ENCODE results near the gene CDCA7L. TPM values are rescaled to one million over a fixed set of nuclear protein-coding genes. Genes with fewer than 3 reads are reported as not detected.

Gene CDCA7L
- total and polyA plus RNA-seq, 7 experiments from 2014 or later: 24.3 to 70.4 (median 46.7) TPM

DNA sequence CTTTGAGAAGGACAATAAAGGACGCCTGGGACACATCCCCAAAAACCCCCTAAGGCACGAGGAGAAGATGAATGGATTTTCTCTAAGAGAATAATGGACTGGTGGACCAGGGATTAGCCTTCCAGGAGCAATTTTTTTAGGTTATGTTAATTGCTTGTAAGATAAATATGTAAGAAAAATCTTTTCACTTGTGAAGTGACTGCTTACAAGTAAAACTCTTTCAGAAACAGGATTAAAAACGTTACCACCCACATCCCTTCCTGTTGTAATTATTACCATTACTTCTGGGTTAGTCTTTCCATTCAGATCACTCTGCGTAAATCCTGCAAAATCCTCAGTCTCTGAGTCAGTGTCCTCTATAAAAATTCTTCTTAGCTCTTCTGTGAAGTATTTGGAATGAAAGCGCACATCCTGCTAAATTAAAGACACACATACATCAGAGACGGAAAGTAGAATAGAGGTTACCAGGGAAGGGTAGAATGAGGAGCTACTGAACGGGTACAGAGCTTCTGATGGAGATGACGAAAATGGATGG is 34.3 kb downstream of the CDCA7L start:
- no peak for ATAC-seq
- no peak for DNase-seq
- H3K4me3 ChIP-seq (ENCODE audit: low read length): no peak overlapping the region
- H3K4me1 ChIP-seq (ENCODE audit: control insufficient read depth in 2 of 2, insufficient read depth in 2 of 2, low read length in 2 of 2): no peaks in the 10 kb centered on the region
- H3K9me3 ChIP-seq (ENCODE audit: control insufficient read depth in 2 of 3, low read length in 3 of 3): no peaks in the 10 kb centered on the region
- no peak overlapping the region for H3K27ac ChIP-seq (ENCODE audit: low read depth, low read length)
- ChIA-PET POLR2A (interaction anchor here (0.6 to 1.0 kb wide), 2 partner anchors 32 to 40 kb away, joined by 3 read pairs; no protein-coding TSS in a partner anchor), CTCF (interaction anchor here (0.8 kb wide), 1 partner anchor 12 kb away, joined by 3 read pairs; no protein-coding TSS in a partner anchor)
- H3K27me3 ChIP-seq (ENCODE audit: control insufficient read depth in 2 of 2, insufficient read depth in 2 of 2, low read length in 2 of 2): no peaks in the 10 kb centered on the region
- no peaks in the 10 kb centered on the region for H3K27me3 Mint-ChIP-seq
- H3K27ac Mint-ChIP-seq: no peak overlapping the region
- H3K36me3 ChIP-seq (ENCODE audit: control insufficient read depth in 2 of 3, insufficient read depth in 3 of 3, low read length in 3 of 3): peaks cover 0 to 51% (median 9%) of the 10 kb centered on the region in 3 experiments
- intact Hi-C loops (cut with micrococcal nuclease): no loop called here
- H3K4me1 Mint-ChIP-seq: peaks cover 0 to 6% (median 0%) of the 10 kb centered on the region in 7 donors
- H3K9me3 Mint-ChIP-seq: peaks cover 0 to 1% (median 0%) of the 10 kb centered on the region in 11 donors
- peaks cover 10 to 59% (median 52%) of the 10 kb centered on the region in 5 donors for H3K36me3 Mint-ChIP-seq
- H3K4me3 Mint-ChIP-seq: no peak overlapping the region

DNA sequence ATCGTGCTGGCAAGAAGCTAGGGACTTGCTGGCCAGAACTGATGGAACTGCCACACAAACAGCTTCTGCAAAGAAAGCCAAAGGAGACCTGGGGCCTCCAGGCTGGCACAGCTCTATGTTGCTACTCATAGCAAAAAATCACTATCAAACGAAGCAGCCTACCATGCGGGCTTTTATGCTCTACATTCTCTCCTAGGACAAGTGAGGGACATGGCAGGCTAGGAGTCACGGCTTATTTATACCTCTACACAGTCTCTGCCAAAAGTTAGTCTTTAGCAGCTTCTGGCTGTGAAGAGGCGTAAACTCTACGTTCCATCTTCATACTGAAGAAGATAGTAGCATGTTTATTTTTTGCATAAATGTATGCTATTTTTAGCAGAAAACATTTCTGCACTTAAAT is 35.4 kb downstream of the CDCA7L start:
- ChIA-PET POLR2A (no interaction called here), CTCF (no interaction called here)
- no peak overlapping the region for H3K27ac ChIP-seq (ENCODE audit: low read depth, low read length)
- H3K27me3 ChIP-seq (ENCODE audit: control insufficient read depth in 2 of 2, insufficient read depth in 2 of 2, low read length in 2 of 2): no peaks in the 10 kb centered on the region
- intact Hi-C loops (cut with micrococcal nuclease): no loop called here
- no peaks in the 10 kb centered on the region for H3K4me1 ChIP-seq (ENCODE audit: control insufficient read depth in 2 of 2, insufficient read depth in 2 of 2, low read length in 2 of 2)
- DNase-seq (no peak), ATAC-seq (no peak)
- H3K4me1 Mint-ChIP-seq: peaks cover 0 to 6% (median 0%) of the 10 kb centered on the region in 7 donors
- peaks cover 0 to 1% (median 0%) of the 10 kb centered on the region in 11 donors for H3K9me3 Mint-ChIP-seq
- H3K9me3 ChIP-seq (ENCODE audit: control insufficient read depth in 2 of 3, low read length in 3 of 3): no peaks in the 10 kb centered on the region
- no peak overlapping the region for H3K27ac Mint-ChIP-seq
- H3K36me3 ChIP-seq (ENCODE audit: control insufficient read depth in 2 of 3, insufficient read depth in 3 of 3, low read length in 3 of 3): peaks cover 0 to 58% (median 10%) of the 10 kb centered on the region in 3 experiments
- no peak overlapping the region for H3K4me3 Mint-ChIP-seq
- H3K36me3 Mint-ChIP-seq: peaks cover 10 to 60% (median 48%) of the 10 kb centered on the region in 5 donors
- no peak overlapping the region for H3K4me3 ChIP-seq (ENCODE audit: low read length)
- H3K27me3 Mint-ChIP-seq: no peaks in the 10 kb centered on the region

DNA sequence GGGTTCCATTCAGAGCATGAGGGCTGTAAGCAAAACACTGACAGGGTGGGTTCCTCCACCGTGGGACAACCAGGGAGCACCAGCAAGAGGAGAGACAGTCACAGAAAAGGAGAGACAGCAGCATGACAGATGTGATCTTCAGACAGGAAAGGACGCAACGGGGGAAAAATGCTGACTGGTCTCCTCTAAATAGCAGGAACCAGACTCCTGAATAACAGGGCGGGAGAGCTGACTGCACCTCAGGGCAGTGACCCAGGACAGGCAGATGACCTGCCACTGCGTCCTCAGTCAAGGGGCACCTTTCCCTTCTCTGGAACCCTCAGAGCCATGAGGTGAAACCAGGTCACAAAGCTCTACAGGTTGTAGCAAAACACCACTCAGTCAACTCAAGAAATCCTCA is 37.0 kb downstream of the CDCA7L start:
- no peaks in the 10 kb centered on the region for H3K27me3 ChIP-seq (ENCODE audit: control insufficient read depth in 2 of 2, insufficient read depth in 2 of 2, low read length in 2 of 2)
- H3K9me3 ChIP-seq (ENCODE audit: control insufficient read depth in 2 of 3, low read length in 3 of 3): no peaks in the 10 kb centered on the region
- DNase-seq (no peak), ATAC-seq (no peak)
- H3K27ac ChIP-seq (ENCODE audit: low read depth, low read length): no peak overlapping the region
- ChIA-PET POLR2A (interaction anchor here (0.6 kb wide), 1 partner anchor 481 kb away, joined by 3 read pairs; the partner anchor contains the start of gene SP4), CTCF (no interaction called here)
- no peak overlapping the region for H3K4me3 ChIP-seq (ENCODE audit: low read length)
- no peaks in the 10 kb centered on the region for H3K27me3 Mint-ChIP-seq
- peaks cover 0 to 60% (median 12%) of the 10 kb centered on the region in 3 experiments for H3K36me3 ChIP-seq (ENCODE audit: control insufficient read depth in 2 of 3, insufficient read depth in 3 of 3, low read length in 3 of 3)
- H3K9me3 Mint-ChIP-seq: no peaks in the 10 kb centered on the region
- intact Hi-C loops (cut with micrococcal nuclease): no loop called here
- H3K4me1 Mint-ChIP-seq: peaks cover 0 to 3% (median 0%) of the 10 kb centered on the region in 7 donors
- H3K36me3 Mint-ChIP-seq: peaks cover 10 to 58% (median 43%) of the 10 kb centered on the region in 5 donors
- no peak overlapping the region for H3K4me3 Mint-ChIP-seq
- H3K27ac Mint-ChIP-seq: no peak overlapping the region
- H3K4me1 ChIP-seq (ENCODE audit: control insufficient read depth in 2 of 2, insufficient read depth in 2 of 2, low read length in 2 of 2): no peaks in the 10 kb centered on the region

DNA sequence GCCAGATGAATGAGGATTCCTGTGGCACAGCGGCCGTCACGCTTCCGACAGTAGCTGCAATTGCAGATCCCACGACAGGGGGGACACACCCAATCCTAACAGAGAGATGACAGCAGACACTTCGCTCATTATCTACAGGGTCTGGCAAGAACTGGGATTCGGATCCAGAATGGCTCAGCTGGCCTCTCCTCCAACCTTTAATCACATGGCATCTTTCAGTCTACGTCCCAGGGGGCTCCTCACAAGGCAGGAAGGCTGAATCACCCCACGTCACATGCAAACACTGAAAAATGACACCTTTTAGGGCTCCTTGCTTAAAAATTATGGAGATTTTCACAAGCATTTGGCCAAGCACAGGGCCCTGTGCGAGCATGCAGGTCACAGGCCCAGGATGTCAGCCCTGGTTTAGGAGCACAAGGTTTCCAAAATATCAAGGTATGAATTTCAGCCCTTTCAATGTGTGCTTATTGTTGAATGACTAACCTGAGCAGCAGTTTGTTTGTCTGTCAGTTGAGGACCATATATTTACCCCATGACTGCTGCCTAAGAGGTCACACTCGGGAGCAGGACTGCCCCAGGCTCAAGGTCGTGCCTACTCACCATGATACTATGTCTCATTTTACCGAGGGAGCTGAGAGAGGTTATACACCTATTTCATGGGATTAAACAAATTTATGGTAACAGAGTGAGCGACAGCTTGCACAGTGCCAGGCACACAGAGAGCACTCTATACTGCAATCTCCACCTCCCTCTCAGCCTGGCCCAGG is 42.5 kb downstream of the CDCA7L start:
- no peak for ATAC-seq
- Histone ChIP-seq H3K4me1 (ENCODE audit: control insufficient read depth in 2 of 2, insufficient read depth in 2 of 2, low read length in 2 of 2) (peaks cover 0 to 8% of the 10 kb centered on the region in 2 donors), H3K27me3 (ENCODE audit: control insufficient read depth in 2 of 2, insufficient read depth in 2 of 2, low read length in 2 of 2) (no peaks in the 10 kb centered on the region), H3K27ac (ENCODE audit: low read depth, low read length) (no peak overlapping the region), H3K36me3 (ENCODE audit: control insufficient read depth in 2 of 3, insufficient read depth in 3 of 3, low read length in 3 of 3) (peaks cover 0 to 54% (median 7%) of the 10 kb centered on the region in 3 experiments), H3K4me3 (ENCODE audit: low read length) (no peak overlapping the region), H3K9me3 (ENCODE audit: control insufficient read depth in 2 of 3, low read length in 3 of 3) (no peaks in the 10 kb centered on the region)
- ChIA-PET CTCF (no interaction called here), POLR2A (interaction anchor here (0.6 kb wide), 1 partner anchor 483 kb away, joined by 3 read pairs; no protein-coding TSS in a partner anchor)
- H3K4me3 Mint-ChIP-seq: no peak overlapping the region
- peaks cover 6 to 19% (median 12%) of the 10 kb centered on the region in 7 donors for H3K4me1 Mint-ChIP-seq
- peaks cover 0 to 3% (median 0%) of the 10 kb centered on the region in 11 donors for H3K9me3 Mint-ChIP-seq
- intact Hi-C loops (cut with micrococcal nuclease): no loop called here
- H3K27ac Mint-ChIP-seq: peak overlapping the region in 2 of 9 donors; percentile 14 to 48
- no peaks in the 10 kb centered on the region for H3K27me3 Mint-ChIP-seq
- peaks cover 14 to 66% (median 37%) of the 10 kb centered on the region in 5 donors for H3K36me3 Mint-ChIP-seq
- DNase-seq: no peak

DNA sequence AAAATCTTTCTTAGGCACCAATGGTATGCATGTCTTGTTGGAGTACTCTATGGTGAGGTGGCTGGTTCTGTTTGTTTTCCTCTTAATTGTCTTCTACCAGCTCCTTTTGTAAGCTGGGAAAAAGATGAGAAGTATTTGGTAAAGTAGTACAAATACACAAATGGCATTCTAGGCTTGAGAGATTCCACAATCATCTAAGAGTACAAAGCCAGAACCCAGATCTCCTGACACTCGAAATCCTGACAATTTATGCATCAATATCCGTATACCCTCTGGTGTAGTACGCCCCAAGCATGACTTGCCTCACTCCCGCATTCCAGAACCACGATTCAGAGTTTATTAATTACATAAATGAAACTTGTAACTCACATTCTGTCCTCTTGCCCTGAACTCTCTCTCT is 43.5 kb downstream of the CDCA7L start:
- no peak for ATAC-seq
- no peaks in the 10 kb centered on the region for H3K9me3 ChIP-seq (ENCODE audit: control insufficient read depth in 2 of 3, low read length in 3 of 3)
- H3K9me3 Mint-ChIP-seq: peaks cover 0 to 9% (median 0%) of the 10 kb centered on the region in 11 donors
- H3K4me3 Mint-ChIP-seq: no peak overlapping the region
- intact Hi-C loops (cut with micrococcal nuclease): no loop called here
- H3K4me3 ChIP-seq (ENCODE audit: low read length): no peak overlapping the region
- peaks cover 0 to 45% (median 4%) of the 10 kb centered on the region in 3 experiments for H3K36me3 ChIP-seq (ENCODE audit: control insufficient read depth in 2 of 3, insufficient read depth in 3 of 3, low read length in 3 of 3)
- CTCF ChIA-PET: no interaction called here
- no peaks in the 10 kb centered on the region for H3K27me3 ChIP-seq (ENCODE audit: control insufficient read depth in 2 of 2, insufficient read depth in 2 of 2, low read length in 2 of 2)
- H3K4me1 ChIP-seq (ENCODE audit: control insufficient read depth in 2 of 2, insufficient read depth in 2 of 2, low read length in 2 of 2): peaks cover 0 to 16% of the 10 kb centered on the region in 2 donors
- no peaks in the 10 kb centered on the region for H3K27me3 Mint-ChIP-seq
- no peak for DNase-seq
- peak overlapping the region in 3 of 9 donors; percentile 12 to 39 (median 23) for H3K27ac Mint-ChIP-seq
- H3K4me1 Mint-ChIP-seq: peaks cover 14 to 29% (median 21%) of the 10 kb centered on the region in 7 donors
- H3K36me3 Mint-ChIP-seq: peaks cover 19 to 63% (median 39%) of the 10 kb centered on the region in 5 donors
- POLR2A ChIA-PET: no interaction called here
- no peak overlapping the region for H3K27ac ChIP-seq (ENCODE audit: low read depth, low read length)

DNA sequence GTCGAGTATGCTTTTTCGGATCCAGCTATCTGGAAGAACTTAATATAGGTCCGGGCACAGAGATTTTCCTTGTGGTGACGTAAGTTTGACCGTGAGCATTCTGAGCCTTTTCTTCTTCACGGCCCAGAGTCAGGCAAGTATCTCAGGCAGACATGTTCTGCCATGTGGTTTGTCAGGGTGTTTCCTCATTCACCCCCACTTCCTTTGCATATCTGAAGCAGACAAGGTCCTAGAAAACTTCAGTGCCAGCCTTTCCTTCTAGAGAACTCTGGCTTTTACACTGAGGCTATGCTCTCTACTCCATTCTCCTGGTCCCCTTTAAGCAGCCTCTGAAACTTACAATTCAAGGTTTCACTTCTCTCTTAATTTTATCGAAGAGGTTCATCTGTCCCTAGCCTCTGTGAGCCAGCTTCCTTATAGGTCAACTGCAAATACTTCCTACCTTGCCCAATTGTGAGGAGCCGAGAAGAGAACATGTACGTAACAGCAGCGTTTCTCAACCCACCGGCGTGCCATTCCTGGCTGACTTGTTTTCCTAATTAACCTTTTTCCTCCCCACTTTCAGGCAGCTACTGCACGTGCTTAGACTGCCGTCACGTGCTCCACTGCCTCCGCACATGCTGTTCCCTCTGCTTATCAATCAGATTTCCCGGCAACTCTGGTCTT is 47.3 kb downstream of the CDCA7L start:
- Mint-ChIP-seq H3K4me1 (peaks cover 17 to 38% (median 25%) of the 10 kb centered on the region in 7 donors), H3K36me3 (peaks cover 16 to 44% (median 39%) of the 10 kb centered on the region in 5 donors), H3K4me3 (peak overlapping the region; percentile 81 to 90 (median 86)), H3K27me3 (no peaks in the 10 kb centered on the region), H3K9me3 (peaks cover 0 to 9% (median 0%) of the 10 kb centered on the region in 11 donors), H3K27ac (peak overlapping the region; percentile 90 to 98 (median 96))
- H3K27ac ChIP-seq (ENCODE audit: low read depth, low read length): peak overlapping the region; percentile 46
- ATAC-seq (peak; percentile 77), DNase-seq (peak in 6 of 9 donors; percentile 36 to 59 (median 48))
- CTCF ChIA-PET: no interaction called here
- peaks cover 0 to 19% of the 10 kb centered on the region in 2 donors for H3K4me1 ChIP-seq (ENCODE audit: control insufficient read depth in 2 of 2, insufficient read depth in 2 of 2, low read length in 2 of 2)
- H3K9me3 ChIP-seq (ENCODE audit: control insufficient read depth in 2 of 3, low read length in 3 of 3): no peaks in the 10 kb centered on the region
- H3K4me3 ChIP-seq (ENCODE audit: low read length): peak overlapping the region; percentile 46
- H3K27me3 ChIP-seq (ENCODE audit: control insufficient read depth in 2 of 2, insufficient read depth in 2 of 2, low read length in 2 of 2): no peaks in the 10 kb centered on the region
- intact Hi-C loops (cut with micrococcal nuclease): loop anchor here (2.0 to 5.0 kb wide), 5 partner anchors 46 to 471 kb away; partner anchors contain the start of genes CDCA7L (in 1 of the 2) and SP4 (in 1 of the 2)
- peaks cover 0 to 10% (median 0%) of the 10 kb centered on the region in 3 experiments for H3K36me3 ChIP-seq (ENCODE audit: control insufficient read depth in 2 of 3, insufficient read depth in 3 of 3, low read length in 3 of 3)
- POLR2A ChIA-PET: no interaction called here
